ENCODE measurements around the gene PRR22.

PRR22 gene

GRCh38 chr19:5825178-5825577 is 40.6 kb upstream of the PRR22 start:
- TF ChIP-seq, protein P1, sequence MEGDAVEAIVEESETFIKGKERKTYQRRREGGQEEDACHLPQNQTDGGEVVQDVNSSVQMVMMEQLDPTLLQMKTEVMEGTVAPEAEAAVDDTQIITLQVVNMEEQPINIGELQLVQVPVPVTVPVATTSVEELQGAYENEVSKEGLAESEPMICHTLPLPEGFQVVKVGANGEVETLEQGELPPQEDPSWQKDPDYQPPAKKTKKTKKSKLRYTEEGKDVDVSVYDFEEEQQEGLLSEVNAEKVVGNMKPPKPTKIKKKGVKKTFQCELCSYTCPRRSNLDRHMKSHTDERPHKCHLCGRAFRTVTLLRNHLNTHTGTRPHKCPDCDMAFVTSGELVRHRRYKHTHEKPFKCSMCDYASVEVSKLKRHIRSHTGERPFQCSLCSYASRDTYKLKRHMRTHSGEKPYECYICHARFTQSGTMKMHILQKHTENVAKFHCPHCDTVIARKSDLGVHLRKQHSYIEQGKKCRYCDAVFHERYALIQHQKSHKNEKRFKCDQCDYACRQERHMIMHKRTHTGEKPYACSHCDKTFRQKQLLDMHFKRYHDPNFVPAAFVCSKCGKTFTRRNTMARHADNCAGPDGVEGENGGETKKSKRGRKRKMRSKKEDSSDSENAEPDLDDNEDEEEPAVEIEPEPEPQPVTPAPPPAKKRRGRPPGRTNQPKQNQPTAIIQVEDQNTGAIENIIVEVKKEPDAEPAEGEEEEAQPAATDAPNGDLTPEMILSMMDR (IDR thresholded peaks at IDR 0.05): no peak
- no peak overlapping the region for H3K4me3 ChIP-seq
- peaks cover 0 to 30% (median 16%) of the 10 kb centered on the region in 4 donors for H3K4me1 ChIP-seq

GRCh38 chr19:5824751-5825150 is 40.2 kb upstream of the PRR22 start:
- DNase-seq: no peak
- Histone ChIP-seq H3K4me1 (peaks cover 0 to 30% (median 16%) of the 10 kb centered on the region in 4 donors), H3K27ac (no peak overlapping the region), H3K9me3 (no peaks in the 10 kb centered on the region), H3K27me3 (peaks cover 3 to 69% of the 10 kb centered on the region in 2 donors), H3K36me3 (no peaks in the 10 kb centered on the region), H3K4me3 (no peak overlapping the region)
- intact Hi-C loops (cut with DNase I; ENCODE audit: low total_unique reads): loop anchor here (5.0 kb wide), 1 partner anchor 1938 kb away; the partner anchor contains the start of gene CLEC4M
- TF ChIP-seq, protein P1 (IDR thresholded peaks at IDR 0.05): no peak

More at GRCh38 chr19:5825178-5825577, 40.6 kb upstream of the PRR22 start:
- Histone ChIP-seq H3K9me3 (no peaks in the 10 kb centered on the region), H3K27me3 (peaks cover 3 to 74% of the 10 kb centered on the region in 2 donors), H3K36me3 (no peaks in the 10 kb centered on the region), H3K27ac (no peak overlapping the region)
- DNase-seq: no peak
- intact Hi-C loops (cut with DNase I; ENCODE audit: low total_unique reads): loop anchor here (5.0 kb wide), 1 partner anchor 1937 kb away; the partner anchor contains the start of gene CLEC4M

- DNase-seq: no peak
- no peak overlapping the region for H3K4me3 ChIP-seq
- intact Hi-C loops (cut with DNase I; ENCODE audit: low total_unique reads): no loop called here
- no peaks in the 10 kb centered on the region for H3K36me3 ChIP-seq
- H3K4me1 ChIP-seq: peaks cover 0 to 21% (median 9%) of the 10 kb centered on the region in 4 donors
- TF ChIP-seq, protein P1 (IDR thresholded peaks at IDR 0.05): no peak
- H3K27me3 ChIP-seq: peaks cover 3 to 68% of the 10 kb centered on the region in 2 donors
- no peak overlapping the region for H3K27ac ChIP-seq
- H3K9me3 ChIP-seq: no peaks in the 10 kb centered on the region
Measured at GRCh38 chr19:5823579-5824281, 39.2 kb upstream of the PRR22 start.

DNA sequence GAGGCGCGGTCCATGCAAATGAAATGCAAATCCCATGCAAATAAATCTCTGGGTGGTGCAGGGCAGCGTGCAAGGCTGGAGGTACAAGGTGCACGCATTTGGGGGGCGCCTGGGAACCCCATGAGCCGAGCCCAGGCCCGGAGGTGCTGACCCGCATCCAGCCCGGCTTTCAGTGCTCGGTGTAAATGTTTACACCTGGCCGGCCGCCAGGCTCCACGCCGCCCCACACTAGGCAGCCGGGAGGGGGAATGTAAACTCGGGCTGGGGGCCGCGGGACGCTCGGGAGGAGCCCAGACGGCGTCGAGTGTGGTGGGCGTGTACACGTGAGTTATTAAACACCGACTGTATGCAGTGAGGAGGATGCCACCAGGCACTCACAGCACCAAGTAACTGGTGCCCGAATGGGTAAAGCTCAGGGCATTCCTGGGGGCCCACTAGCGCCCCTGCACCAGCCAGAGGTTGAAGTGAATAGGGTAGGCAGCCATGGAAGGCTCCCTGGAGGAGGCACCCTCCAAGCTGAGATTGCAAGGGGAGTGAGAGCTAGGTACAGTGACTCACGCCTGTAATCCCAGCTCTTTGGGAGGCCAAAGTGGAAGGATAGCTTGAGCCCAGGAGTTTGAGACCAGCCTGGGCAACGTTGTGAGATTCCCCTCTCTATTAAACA is 37.8 kb upstream of the PRR22 start:
- Histone ChIP-seq H3K9me3 (no peaks in the 10 kb centered on the region), H3K36me3 (no peaks in the 10 kb centered on the region), H3K4me3 (no peak overlapping the region), H3K4me1 (peaks cover 0 to 12% (median 1%) of the 10 kb centered on the region in 4 donors), H3K27ac (no peak overlapping the region), H3K27me3 (peaks cover 0 to 63% of the 10 kb centered on the region in 2 donors)
- intact Hi-C loops (cut with DNase I; ENCODE audit: low total_unique reads): no loop called here
- no peak for DNase-seq
- TF ChIP-seq, protein P1 (IDR thresholded peaks at IDR 0.05): no peak

GRCh38 chr19:5821521-5822180 is 37.1 kb upstream of the PRR22 start:
- no peaks in the 10 kb centered on the region for H3K36me3 ChIP-seq
- intact Hi-C loops (cut with DNase I; ENCODE audit: low total_unique reads): no loop called here

More at GRCh38 chr19:5821521-5822180, 37.1 kb upstream of the PRR22 start:
- no peaks in the 10 kb centered on the region for H3K9me3 ChIP-seq
- DNase-seq: no peak
- H3K27me3 ChIP-seq: peaks cover 0 to 61% of the 10 kb centered on the region in 2 donors
- H3K4me1 ChIP-seq: peaks cover 0 to 8% (median 0%) of the 10 kb centered on the region in 4 donors
- H3K27ac ChIP-seq: no peak overlapping the region
- H3K4me3 ChIP-seq: no peak overlapping the region
- TF ChIP-seq, protein P1 (IDR thresholded peaks at IDR 0.05): no peak

Data from tibial artery (tissue), 4 donors.